Coronary artery (tissue), 2 donors: ENCODE data around the gene MTMR3.

ENCODE experiments used
- DNase-seq: peaks from one replicate; pipeline ENCODE4 v3.0.0-alpha.2; 2017; ENCODE audit warnings: low spot score
- H3K27ac ChIP-seq, 2 donors: fragments of 200-600 bp; sonication (generic); one replicate each; pipeline ENCODE4 v1.5.1; 2016 to 2019
- H3K4me3 ChIP-seq: fragments of 200-600 bp; sonication (generic); 2 replicates; pipeline ENCODE4 v1.5.1; 2016; ENCODE audit warnings: mild to moderate bottlenecking, moderate library complexity
- TF ChIP-seq, protein P1 (sequence below): fragments of 200-600 bp; sonication (generic); IDR thresholded peaks from one replicate; pipeline ENCODE4 v1.5.1; 2019; ENCODE audit warnings: antibody characterized with exemption

Gene MTMR3

DNA sequence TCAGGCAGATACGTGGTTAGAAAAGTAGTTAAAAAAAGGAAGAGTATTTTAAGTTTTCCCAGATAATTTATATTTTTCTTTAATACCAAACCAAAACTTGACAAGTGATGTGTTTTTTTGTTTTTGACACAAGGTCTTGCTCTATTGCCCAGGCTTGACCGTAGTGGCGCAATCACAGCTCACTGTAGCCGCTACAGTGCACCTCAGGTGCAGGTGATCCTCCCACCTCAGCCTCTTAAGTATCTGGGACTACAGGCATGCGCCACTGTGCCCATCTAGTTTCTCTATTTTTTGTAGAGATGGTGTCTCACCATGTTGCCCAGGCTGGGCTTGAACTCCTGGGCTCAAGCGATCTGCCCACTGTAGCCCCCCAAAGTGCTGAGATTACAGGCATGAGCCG lies 92.5 kb downstream of the MTMR3 start:
- Histone ChIP-seq H3K4me3 (no peak overlapping the region), H3K27ac (no peak overlapping the region)
- TF ChIP-seq, protein P1, sequence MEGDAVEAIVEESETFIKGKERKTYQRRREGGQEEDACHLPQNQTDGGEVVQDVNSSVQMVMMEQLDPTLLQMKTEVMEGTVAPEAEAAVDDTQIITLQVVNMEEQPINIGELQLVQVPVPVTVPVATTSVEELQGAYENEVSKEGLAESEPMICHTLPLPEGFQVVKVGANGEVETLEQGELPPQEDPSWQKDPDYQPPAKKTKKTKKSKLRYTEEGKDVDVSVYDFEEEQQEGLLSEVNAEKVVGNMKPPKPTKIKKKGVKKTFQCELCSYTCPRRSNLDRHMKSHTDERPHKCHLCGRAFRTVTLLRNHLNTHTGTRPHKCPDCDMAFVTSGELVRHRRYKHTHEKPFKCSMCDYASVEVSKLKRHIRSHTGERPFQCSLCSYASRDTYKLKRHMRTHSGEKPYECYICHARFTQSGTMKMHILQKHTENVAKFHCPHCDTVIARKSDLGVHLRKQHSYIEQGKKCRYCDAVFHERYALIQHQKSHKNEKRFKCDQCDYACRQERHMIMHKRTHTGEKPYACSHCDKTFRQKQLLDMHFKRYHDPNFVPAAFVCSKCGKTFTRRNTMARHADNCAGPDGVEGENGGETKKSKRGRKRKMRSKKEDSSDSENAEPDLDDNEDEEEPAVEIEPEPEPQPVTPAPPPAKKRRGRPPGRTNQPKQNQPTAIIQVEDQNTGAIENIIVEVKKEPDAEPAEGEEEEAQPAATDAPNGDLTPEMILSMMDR = no peak
- no peak for DNase-seq

DNA sequence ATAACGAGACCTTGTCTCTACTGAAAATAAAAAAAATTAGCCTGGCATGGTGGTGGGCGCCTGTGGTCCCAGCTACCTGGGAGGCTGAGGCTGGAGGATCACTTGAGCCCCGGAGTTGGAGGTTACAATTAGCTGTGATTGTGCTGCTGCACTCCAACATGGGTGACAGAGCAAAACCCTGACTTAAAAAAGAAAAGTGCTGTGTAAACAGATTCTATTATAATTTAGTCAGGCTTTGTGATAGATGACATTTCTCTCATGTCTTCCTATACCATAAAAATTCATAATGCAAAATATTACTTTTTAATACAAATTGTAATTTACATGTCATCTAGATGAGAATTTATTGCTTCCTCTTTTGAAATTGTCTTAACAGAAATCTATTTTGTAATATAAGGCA lies 94.1 kb downstream of the MTMR3 start:
- H3K4me3 ChIP-seq = no peak overlapping the region
- DNase-seq = no peak
- H3K27ac ChIP-seq = no peak overlapping the region
- TF ChIP-seq, protein P1 = no peak

DNA sequence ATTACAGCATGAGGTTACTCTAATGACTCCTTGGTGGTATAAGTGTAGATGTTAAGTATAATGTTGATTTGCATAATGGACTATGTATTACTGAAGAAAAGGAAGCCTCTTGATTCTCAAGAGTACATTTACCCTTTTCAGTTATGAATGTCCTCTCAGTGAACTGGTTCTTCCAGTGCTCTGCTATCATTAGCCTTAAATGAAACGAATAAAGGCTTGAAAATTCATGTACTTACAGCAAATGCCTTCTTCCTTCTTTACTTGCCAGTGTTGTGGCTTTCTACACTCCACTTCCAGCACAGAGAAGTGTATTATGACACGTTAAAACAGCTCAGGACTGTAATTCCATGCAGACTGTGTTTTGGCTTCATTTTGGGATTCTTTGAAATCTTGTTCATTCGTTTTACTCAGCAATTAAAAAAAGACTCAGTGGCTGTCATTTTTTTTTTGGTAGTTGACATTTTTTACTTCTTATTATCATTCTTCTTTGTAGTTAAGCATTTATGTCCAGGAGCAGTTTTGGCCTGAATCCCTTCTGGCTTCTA lies 96.9 kb downstream of the MTMR3 start:
- Histone ChIP-seq H3K27ac (no peak overlapping the region), H3K4me3 (no peak overlapping the region)
- TF ChIP-seq, protein P1 = no peak
- no peak for DNase-seq

DNA sequence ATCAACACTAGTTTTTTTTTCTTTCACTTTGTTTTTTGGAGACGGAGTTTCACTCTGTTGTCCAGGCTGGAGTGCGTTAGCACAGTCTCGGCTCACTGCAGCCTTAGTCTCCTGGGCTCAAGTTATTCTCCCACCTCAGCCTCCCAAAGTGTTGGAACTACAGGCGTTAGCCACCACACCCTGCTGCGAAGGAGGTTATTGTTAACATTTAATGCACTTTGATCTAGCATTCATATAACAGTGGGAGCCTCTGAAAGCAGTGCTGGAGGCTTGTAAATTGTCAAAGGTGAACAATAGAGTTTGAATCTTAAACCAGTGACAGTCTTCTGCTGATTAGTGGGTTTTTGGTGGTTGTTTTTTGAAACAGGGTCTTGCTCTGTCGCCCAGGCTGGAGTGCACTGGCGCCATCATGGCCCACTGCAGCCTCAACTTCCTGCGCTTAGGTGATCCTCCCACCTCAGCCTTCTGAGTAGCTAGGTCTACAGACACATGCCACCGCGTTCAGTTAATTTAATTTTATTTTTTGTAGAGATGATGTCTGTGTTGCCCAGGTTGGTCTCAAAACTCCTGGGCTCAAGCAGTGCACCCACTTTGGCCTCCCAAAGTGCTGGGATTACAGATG lies 100.4 kb downstream of the MTMR3 start:
- TF ChIP-seq, protein P1 = no peak
- H3K27ac ChIP-seq = no peak overlapping the region
- H3K4me3 ChIP-seq = no peak overlapping the region
- DNase-seq = no peak

DNA sequence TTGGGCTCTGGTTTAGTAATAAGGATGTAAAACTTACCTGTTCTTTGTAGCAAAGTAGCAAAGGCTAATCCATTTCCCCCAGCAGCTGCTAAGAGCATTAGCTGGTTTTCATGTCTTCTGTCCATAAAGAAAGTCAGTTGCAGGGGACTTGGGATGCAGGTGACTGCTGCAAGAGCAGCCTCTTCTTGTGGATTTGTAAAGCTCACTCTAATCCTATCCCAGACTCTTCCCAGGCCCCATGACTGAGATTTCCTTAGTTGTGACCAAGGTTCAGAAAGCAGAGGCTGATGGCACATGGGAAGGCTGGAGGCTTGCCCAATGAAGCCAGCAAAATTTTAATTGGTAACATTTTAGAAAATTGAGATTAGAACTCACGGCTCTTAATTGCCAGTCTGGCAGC lies 102.9 kb downstream of the MTMR3 start:
- H3K4me3 ChIP-seq = no peak overlapping the region
- TF ChIP-seq, protein P1 = no peak
- H3K27ac ChIP-seq = no peak overlapping the region
- DNase-seq = no peak

DNA sequence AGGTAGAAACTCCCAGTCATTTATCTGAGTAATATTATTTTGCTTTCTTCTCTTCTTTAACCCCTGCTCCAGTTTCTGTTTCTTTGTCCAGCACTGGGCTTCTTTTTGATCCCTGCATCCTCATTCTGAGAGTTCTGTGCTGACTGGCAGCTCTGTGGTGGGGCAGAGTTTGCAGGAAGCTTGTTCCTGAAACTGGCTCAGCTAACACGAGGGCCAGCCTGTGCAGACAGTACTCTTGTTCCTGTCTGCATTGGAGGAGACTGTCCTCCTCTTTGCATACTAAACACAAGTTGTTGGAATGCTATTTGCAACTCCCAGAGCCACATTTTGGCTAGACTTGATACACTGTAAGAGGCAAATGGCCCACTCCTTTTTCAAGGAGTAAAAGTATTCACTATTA lies 104.2 kb downstream of the MTMR3 start:
- H3K4me3 ChIP-seq = no peak overlapping the region
- DNase-seq = no peak
- H3K27ac ChIP-seq = no peak overlapping the region
- TF ChIP-seq, protein P1 = no peak

DNA sequence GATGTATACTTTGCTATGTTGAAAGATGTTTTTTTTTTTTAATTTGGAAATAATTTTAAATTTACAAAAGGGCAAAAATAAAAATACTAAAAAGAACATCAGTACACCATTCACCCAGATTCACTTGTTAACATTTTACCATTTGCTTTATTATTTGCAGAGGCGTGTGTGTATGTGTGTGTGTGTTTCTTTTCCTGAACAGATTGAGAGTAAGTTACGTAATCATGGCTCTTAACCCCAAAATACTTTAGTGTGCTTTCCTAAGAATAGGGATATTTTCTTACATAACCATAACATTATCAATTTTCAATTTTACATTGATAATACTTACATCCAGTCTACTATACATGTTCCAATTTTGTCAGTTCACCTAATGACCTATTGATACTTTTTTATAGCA lies 105.7 kb downstream of the MTMR3 start:
- no peak overlapping the region for H3K27ac ChIP-seq
- no peak overlapping the region for H3K4me3 ChIP-seq
- no peak for DNase-seq
- TF ChIP-seq, protein P1 = no peak
